Inflammatory macrophage treated with lipopolysaccharide for 1 hour (primary cell): ENCODE data around the gene THBS3.
"Not testable (repeated sequence)": the region's sequence is repeated elsewhere in the genome, so short reads cannot be mapped to it uniquely, and the experiment has no call there.

ENCODE experiments used
- DNase-seq, 2 donors: peaks; one replicate each; pipeline ENCODE4 v3.0.0-alpha.2; 2020 to 2022

Gene THBS3

GRCh38 chr1:155207806-155208540 is at the start of gene THBS3:
THBS3 (minus strand) TSS chr1:155207897; CDS start chr1:155207876, 21 bp downstream.
- peak in 1 of 2 donors; percentile 64 for DNase-seq

- DNase-seq: no peak
These were observed 48.6 kb upstream of the THBS3 start for GRCh38 chr1:155256058-155256852.

- peak; percentile 55 to 73 for DNase-seq
These were observed 47.7 kb upstream of the THBS3 start, which contains the start of gene ENTREP3 for GRCh38 chr1:155255243-155256007. ENTREP3 (minus strand) TSS chr1:155255483; CDS start chr1:155254877, 606 bp downstream.

DNA sequence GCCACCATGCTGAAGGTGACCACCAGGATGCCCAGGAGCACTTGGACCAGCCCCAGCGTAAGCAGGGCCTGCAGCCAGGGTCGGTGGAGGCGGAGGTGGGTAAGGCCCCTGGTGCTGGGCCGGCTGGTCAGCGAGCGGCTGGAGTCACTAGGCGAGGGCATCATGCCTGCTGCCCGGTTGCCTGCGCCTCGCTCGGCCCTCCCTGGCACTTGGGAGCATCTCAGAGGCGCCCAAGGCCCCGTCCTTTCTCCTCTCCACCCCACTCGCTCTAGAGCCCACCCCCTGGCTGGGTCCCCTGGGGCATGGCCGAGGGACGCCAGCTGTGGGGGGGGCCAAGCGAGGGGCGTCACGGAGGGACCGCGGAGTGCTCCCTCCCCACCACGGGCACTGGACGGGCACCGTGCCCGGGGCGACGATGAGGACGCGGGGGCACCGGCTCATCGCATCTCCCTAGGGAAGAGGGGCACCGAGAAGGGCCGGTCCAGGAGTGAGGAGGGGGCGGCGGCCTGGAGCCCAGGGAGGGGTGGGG is 47.1 kb upstream of the THBS3 start:
- no peak for DNase-seq

DNA sequence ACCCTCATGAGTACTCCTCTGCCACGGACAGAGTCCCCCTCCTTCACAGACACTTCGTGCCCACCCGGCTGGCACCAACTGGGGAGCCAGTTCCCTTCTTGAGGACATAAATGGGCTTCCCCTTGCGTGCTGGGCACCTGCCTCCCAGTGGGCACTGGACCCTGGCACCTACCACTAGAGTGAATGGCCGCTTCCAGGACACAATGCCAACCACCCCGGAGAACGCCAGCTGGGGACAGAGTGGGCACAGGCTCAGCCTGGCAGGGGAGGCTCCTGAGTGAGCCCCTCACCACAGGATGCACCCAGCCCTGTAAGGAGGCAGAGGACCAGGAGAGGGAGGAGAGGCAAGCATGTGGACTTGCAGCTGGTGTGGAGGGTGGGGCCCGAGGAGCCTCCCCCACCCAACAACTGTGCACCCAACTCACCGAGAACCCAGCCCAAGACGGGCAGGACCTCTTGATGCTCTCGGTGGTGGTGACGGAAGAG is 46.6 kb upstream of the THBS3 start:
- DNase-seq: no peak

- no peak for DNase-seq
These were observed 46.1 kb upstream of the THBS3 start for GRCh38 chr1:155253797-155254196.

GRCh38 chr1:155253208-155253607 is 45.5 kb upstream of the THBS3 start:
- DNase-seq: no peak

GRCh38 chr1:155251566-155251965 is 43.9 kb upstream of the THBS3 start:
- DNase-seq: no peak

- peak; percentile 81 to 98 for DNase-seq
These were observed 43.1 kb upstream of the THBS3 start for GRCh38 chr1:155250633-155251449.

DNA sequence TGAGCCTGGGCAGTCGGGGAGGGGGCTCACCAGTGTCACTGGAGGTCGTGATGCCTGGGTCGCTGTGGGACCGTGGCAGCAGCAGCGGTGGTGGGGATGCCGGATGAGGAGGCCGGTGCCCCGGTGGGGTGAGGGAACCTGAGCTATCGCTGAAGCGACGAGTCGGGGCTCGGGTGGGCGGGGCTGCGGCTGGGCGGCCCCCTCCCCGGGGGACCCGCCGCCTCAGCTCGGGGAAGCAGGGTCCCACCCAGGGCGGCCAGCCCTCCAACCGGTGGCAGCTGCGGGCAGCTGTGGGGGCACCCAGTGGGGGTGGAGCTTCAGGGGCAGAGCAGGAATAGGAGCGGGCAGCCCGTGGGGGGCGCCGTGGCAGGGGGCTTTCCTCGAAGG is 42.5 kb upstream of the THBS3 start:
- no peak for DNase-seq

DNA sequence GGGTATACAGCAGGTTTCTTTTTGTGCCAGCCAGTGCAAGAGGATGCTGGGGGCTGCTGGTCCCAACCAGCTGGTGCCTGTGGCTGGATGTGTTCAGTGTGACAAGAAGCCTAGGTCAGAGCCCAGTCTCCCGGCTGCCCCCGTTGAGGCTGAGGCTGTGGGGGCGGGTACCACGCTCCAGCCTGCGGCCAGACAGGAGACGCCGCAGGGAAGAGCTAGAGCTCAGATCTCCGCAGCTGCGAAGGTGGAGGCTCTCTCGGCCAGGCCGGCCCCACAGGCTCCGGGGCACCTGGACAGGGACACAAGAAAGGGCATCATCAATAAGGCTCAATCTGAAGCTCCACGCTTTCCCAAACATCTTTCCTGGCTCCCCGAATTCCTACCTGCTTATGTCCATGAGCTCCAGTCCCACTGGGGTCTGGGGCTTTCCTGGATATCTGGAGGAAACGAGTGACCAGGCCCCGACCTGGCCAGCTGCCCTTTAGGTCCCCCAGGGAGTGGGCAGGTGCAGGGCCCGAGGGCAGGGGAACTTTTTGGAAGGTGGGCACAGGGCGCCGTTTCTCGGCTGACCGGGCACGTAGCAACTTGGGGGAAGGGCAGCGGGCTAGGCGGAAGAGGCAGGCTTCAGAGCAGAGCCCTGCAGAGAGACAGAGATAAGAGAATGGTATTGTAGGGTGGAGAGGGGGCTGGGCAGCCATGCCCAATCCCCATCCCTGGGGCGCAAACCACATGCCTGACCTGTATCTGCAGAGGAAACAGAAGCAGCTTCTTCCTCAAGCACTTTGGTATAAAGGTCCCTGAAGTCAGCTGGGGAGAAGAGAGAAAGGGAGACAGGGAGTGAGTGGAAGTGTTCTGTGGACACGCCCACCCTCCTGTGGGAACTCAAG is 40.2 kb upstream of the THBS3 start:
- DNase-seq: no peak

GRCh38 chr1:155246796-155247195 is 39.1 kb upstream of the THBS3 start:
- DNase-seq: not testable (repeated sequence)

DNA sequence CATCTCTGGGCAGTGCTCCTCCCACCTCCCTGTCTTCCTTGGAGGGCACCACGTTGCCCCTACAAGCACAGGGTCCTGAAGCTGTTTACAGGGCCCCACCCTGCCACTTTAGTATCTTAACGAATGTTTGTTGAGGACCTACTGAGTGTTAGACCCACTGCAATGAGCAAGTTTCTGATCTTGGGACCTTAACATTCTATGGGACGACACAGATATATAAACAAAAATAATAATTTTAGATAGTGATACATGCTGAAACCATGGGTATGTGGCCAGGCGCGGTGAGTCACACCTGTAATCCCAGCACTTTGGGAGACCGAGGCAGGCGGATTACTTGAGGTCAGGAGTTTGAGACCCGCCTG is 37.4 kb upstream of the THBS3 start:
- DNase-seq: no peak

DNA sequence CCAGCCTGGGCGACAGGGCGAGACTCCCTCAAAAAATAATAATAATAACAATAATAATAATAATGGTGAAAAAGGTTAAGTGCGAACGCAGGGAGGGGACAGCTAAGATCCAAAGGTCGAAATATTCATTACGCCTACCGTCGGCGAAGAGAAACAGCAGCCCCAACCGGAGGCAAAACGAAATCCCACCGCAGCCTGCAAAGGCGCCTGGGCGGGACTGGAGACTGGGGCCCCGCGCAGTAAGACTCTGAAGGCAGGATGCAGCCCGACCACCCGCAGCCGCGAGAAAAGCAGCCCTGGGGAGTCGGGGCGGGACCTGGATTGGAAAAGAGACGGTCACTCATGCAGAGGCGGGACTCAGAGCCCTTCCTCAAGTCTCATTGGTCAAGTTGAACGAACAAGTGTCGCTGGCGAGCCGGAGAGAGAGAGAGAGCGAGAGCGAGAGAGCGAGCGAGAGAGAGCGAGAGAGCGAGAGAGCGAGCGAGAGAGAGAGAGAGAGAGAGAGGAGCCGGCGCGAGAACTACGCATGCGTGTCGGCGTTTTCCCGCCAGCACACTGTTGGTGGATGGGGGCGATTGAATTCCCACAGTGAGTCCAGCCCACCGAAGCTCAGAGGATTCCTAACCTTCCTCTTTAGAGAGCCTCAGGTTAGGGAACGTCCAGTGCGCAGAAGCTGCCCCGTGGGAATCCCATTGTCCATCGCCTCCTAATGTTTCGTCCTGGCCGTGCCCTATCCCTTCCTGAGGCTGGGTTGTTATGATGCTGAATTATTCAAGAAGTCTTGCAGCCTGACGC is 36.9 kb upstream of the THBS3 start:
- peak; percentile 95 for DNase-seq

DNA sequence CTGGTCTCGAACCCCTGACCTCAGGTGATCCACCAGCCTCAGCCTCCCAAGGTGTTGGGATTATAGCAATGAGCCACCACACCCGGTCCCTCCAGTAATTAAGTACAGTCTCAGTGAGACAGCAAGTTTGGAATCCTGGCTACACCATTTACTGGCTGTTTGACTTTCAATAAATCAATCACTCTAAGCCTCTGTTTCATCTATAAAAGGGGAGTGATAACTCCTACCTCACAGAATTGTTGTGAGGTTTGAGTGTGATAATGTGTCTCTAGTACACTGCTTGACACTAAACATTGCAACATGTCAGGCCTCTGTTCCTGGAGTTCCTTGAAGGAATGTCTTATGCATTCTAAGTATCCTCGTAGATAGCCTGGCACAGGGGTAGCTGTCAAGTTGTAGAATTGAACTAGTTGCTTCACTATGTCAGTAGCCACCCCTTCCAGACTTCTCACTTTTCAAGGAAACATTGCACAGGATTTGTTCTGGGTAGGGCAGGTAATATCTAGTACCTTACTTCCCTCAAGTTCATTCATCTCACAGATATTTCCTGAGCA is 35.2 kb upstream of the THBS3 start:
- no peak for DNase-seq

- peak; percentile 82 to 86 for DNase-seq
These were observed 34.2 kb upstream of the THBS3 start for GRCh38 chr1:155241841-155242264.

- DNase-seq: peak; percentile 81 to 92
These were observed 33.5 kb upstream of the THBS3 start for GRCh38 chr1:155241069-155241679.

- DNase-seq: peak in 1 of 2 donors; percentile 43
These were observed 28.8 kb upstream of the THBS3 start for GRCh38 chr1:155236451-155236850.

DNA sequence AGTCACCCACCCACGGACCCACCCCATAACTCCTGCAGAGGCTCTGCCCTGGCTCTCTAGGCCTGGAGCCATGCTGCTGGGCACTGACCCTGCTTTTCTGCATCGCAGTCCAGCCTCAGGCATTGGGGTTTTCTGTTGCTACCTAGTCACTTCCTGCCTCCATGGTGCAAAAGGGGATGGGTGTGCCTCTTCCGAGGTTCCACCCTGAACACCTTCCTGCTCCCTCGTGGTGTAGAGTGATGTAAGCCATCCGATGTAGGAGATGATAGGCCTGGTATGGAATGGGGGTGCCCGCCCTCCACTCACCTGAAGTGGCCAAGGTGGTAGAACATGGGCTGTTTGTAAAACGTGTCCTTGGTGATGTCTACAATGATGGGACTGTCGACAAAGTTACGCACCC is 27.7 kb upstream of the THBS3 start:
- DNase-seq: not testable (repeated sequence)
